ENCODE measurements around the gene TRIM28.

TRIM28 gene

GRCh38 chr19:58531034-58531840 is 12.6 kb upstream of the TRIM28 start:
- DNase-seq: no peak
- no peak overlapping the region for H3K4me2 ChIP-seq (ENCODE audit: insufficient read depth, low read length)
- no peaks in the 10 kb centered on the region for H3K9me3 ChIP-seq (ENCODE audit: insufficient read depth, low read length, severe bottlenecking)
- no peaks in the 10 kb centered on the region for H3K27me3 ChIP-seq (ENCODE audit: insufficient read depth, low read length, poor library complexity)
- H3K79me2 ChIP-seq (ENCODE audit: insufficient read depth, low read length): no peaks in the 10 kb centered on the region
- no peak for TF ChIP-seq EZH2 (IDR thresholded peaks at IDR 0.05; ENCODE audit: borderline replicate concordance, low read depth, low read length, severe bottlenecking)
- no peak for TF ChIP-seq CTCF (IDR thresholded peaks at IDR 0.05; ENCODE audit: borderline replicate concordance, extremely low read depth, low read length, poor library complexity, severe bottlenecking)
- H3K36me3 ChIP-seq (ENCODE audit: insufficient read depth, low read length): no peaks in the 10 kb centered on the region
- no peak overlapping the region for H3K4me3 ChIP-seq (ENCODE audit: low read depth in 1 of 2, low read length in 2 of 2)
- no peaks in the 10 kb centered on the region for H4K20me1 ChIP-seq (ENCODE audit: insufficient read depth, low read length)
- no peak overlapping the region for H3K27ac ChIP-seq (ENCODE audit: low read length)
- ATAC-seq (ENCODE audit: insufficient read depth, low read depth): no peak
- no peak overlapping the region for H2AFZ ChIP-seq (ENCODE audit: low read depth, low read length)
- no peaks in the 10 kb centered on the region for H3K4me1 ChIP-seq (ENCODE audit: insufficient read depth, low read length)
- no peak overlapping the region for H3K9ac ChIP-seq (ENCODE audit: low read depth, low read length)

DNA sequence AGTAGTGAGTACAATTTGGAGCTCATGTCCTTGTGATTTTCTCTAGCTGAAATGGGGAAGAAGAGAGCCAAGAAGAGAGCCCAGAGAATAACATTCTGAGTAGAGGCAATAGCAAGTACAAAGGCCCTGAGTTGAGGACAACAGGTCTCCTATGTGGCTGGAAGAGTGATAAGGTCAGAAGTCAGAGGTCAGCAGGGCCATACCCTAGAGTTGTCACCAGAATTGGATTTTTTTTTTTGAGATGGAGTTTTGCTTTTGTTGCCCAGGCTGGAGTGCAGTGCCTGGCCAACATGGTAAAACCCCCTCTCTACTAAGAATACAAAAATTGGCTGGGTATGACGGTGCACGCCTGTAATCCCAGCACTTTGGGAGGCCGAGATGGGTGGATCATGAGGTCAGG is 8.0 kb upstream of the TRIM28 start:
- Histone ChIP-seq H3K4me1 (ENCODE audit: insufficient read depth, low read length) (peaks cover 20% of the 10 kb centered on the region), H4K20me1 (ENCODE audit: insufficient read depth, low read length) (no peaks in the 10 kb centered on the region), H3K79me2 (ENCODE audit: insufficient read depth, low read length) (no peaks in the 10 kb centered on the region), H3K36me3 (ENCODE audit: insufficient read depth, low read length) (no peaks in the 10 kb centered on the region), H3K9ac (ENCODE audit: low read depth, low read length) (no peak overlapping the region), H3K27ac (ENCODE audit: low read length) (no peak overlapping the region), H3K27me3 (ENCODE audit: insufficient read depth, low read length, poor library complexity) (peaks cover 6% of the 10 kb centered on the region), H3K4me2 (ENCODE audit: insufficient read depth, low read length) (no peak overlapping the region), H3K4me3 (ENCODE audit: low read depth in 1 of 2, low read length in 2 of 2) (no peak overlapping the region), H3K9me3 (ENCODE audit: insufficient read depth, low read length, severe bottlenecking) (no peaks in the 10 kb centered on the region), H2AFZ (ENCODE audit: low read depth, low read length) (no peak overlapping the region)
- ATAC-seq (ENCODE audit: insufficient read depth, low read depth) (no peak), DNase-seq (no peak)
- no peak for TF ChIP-seq CTCF (IDR thresholded peaks at IDR 0.05; ENCODE audit: borderline replicate concordance, extremely low read depth, low read length, poor library complexity, severe bottlenecking)
- no peak for TF ChIP-seq EZH2 (IDR thresholded peaks at IDR 0.05; ENCODE audit: borderline replicate concordance, low read depth, low read length, severe bottlenecking)

GRCh38 chr19:58536852-58537798 is 6.7 kb upstream of the TRIM28 start:
- peak overlapping the region; percentile 88; the same call in 1 of the 2 replicates for H3K4me2 ChIP-seq (ENCODE audit: insufficient read depth, low read length)
- peaks cover 20% of the 10 kb centered on the region for H3K4me1 ChIP-seq (ENCODE audit: insufficient read depth, low read length)
- no peak overlapping the region for H3K4me3 ChIP-seq (ENCODE audit: low read depth in 1 of 2, low read length in 2 of 2)
- H3K36me3 ChIP-seq (ENCODE audit: insufficient read depth, low read length): no peaks in the 10 kb centered on the region
- H3K27ac ChIP-seq (ENCODE audit: low read length): no peak overlapping the region
- no peak for ATAC-seq (ENCODE audit: insufficient read depth, low read depth)
- no peaks in the 10 kb centered on the region for H3K79me2 ChIP-seq (ENCODE audit: insufficient read depth, low read length)
- no peak for DNase-seq
- H3K27me3 ChIP-seq (ENCODE audit: insufficient read depth, low read length, poor library complexity): peaks cover 6% of the 10 kb centered on the region
- H3K9ac ChIP-seq (ENCODE audit: low read depth, low read length): peak overlapping the region; percentile 64; the same call in 1 of the 2 replicates
- no peak for TF ChIP-seq CTCF (IDR thresholded peaks at IDR 0.05; ENCODE audit: borderline replicate concordance, extremely low read depth, low read length, poor library complexity, severe bottlenecking)
- no peak for TF ChIP-seq EZH2 (IDR thresholded peaks at IDR 0.05; ENCODE audit: borderline replicate concordance, low read depth, low read length, severe bottlenecking)
- no peak overlapping the region for H2AFZ ChIP-seq (ENCODE audit: low read depth, low read length)
- no peaks in the 10 kb centered on the region for H4K20me1 ChIP-seq (ENCODE audit: insufficient read depth, low read length)
- no peaks in the 10 kb centered on the region for H3K9me3 ChIP-seq (ENCODE audit: insufficient read depth, low read length, severe bottlenecking)
